Astrocyte (in vitro differentiated cells and primary cell): Measurements from ENCODE around the gene GLIPR2. TPM values are rescaled to one million over a fixed set of nuclear protein-coding genes. Genes with fewer than 3 reads are reported as not detected.

Source experiments
- DNase-seq: peaks from one replicate; pipeline ENCODE4 v3.0.0-alpha.2; 2010; ENCODE audit warnings: low read depth
- FAIRE-seq: peaks from 2 replicates; lab custom pipeline; 2011; peaks lifted over from hg19 to GRCh38; lab: Jason Lieb, UNC
- H2AFZ ChIP-seq: 2 replicates; pipeline ENCODE4 v1.6.0; 2012; ENCODE audit warnings: low read depth, low read length, inconsistent platforms
- H3K27ac ChIP-seq: 2 replicates; pipeline ENCODE4 v1.5.1; 2011; ENCODE audit warnings: low read depth, low read length, inconsistent platforms
- H3K27me3 ChIP-seq: 2 replicates; pipeline ENCODE4 v1.6.0; 2011; ENCODE audit warnings: low read length, inconsistent platforms; ENCODE audit not compliant: insufficient read depth
- H3K36me3 ChIP-seq: 2 replicates; pipeline ENCODE4 v1.5.1; 2011; ENCODE audit warnings: low read length, inconsistent platforms; ENCODE audit not compliant: insufficient read depth
- H3K4me1 ChIP-seq: 2 replicates; pipeline ENCODE4 v1.5.1; 2011; ENCODE audit warnings: low read length, inconsistent platforms; ENCODE audit not compliant: insufficient read depth
- H3K4me2 ChIP-seq: 2 replicates; pipeline ENCODE4 v1.6.0; 2012; ENCODE audit warnings: low read length, inconsistent platforms
- H3K4me3 ChIP-seq: 2 replicates; pipeline ENCODE4 v1.5.1; 2011; ENCODE audit warnings: low read depth, mild to moderate bottlenecking, low read length, inconsistent platforms; ENCODE audit not compliant: insufficient read depth
- H3K79me2 ChIP-seq: 2 replicates; pipeline ENCODE4 v1.6.0; 2012; ENCODE audit warnings: mild to moderate bottlenecking, low read length, inconsistent platforms; ENCODE audit not compliant: insufficient read depth
- H3K9ac ChIP-seq: 2 replicates; pipeline ENCODE4 v1.6.0; 2012; ENCODE audit warnings: mild to moderate bottlenecking, low read length, inconsistent platforms
- H3K9me3 ChIP-seq: 2 replicates; pipeline ENCODE4 v1.5.1; 2012; ENCODE audit warnings: low read depth, mild to moderate bottlenecking, low read length, inconsistent platforms; ENCODE audit not compliant: insufficient read depth
- H4K20me1 ChIP-seq: 2 replicates; pipeline ENCODE4 v1.6.0; 2012; ENCODE audit warnings: low read length, inconsistent platforms; ENCODE audit not compliant: insufficient read depth
- H3K27ac Mint-ChIP-seq: one replicate; pipeline ENCODE4 v1.8.0; 2021; ENCODE audit warnings: mild to moderate bottlenecking, mixed read lengths; ENCODE audit not compliant: unreplicated experiment
- H3K27me3 Mint-ChIP-seq: one replicate; pipeline ENCODE4 v1.8.0; 2021; ENCODE audit warnings: low read depth, mixed read lengths; ENCODE audit not compliant: unreplicated experiment
- H3K36me3 Mint-ChIP-seq: one replicate; pipeline ENCODE4 v1.8.0; 2021; ENCODE audit warnings: low read depth, mixed read lengths; ENCODE audit not compliant: unreplicated experiment
- H3K4me1 Mint-ChIP-seq: one replicate; pipeline ENCODE4 v1.8.0; 2021; ENCODE audit warnings: low read depth, mixed read lengths; ENCODE audit not compliant: unreplicated experiment
- H3K4me3 Mint-ChIP-seq: one replicate; pipeline ENCODE4 v1.8.0; 2021; ENCODE audit warnings: mild to moderate bottlenecking, moderate library complexity, mixed read lengths; ENCODE audit not compliant: unreplicated experiment
- H3K9me3 Mint-ChIP-seq: one replicate; pipeline ENCODE4 v1.8.0; 2021; ENCODE audit warnings: mild to moderate bottlenecking, mixed read lengths; ENCODE audit not compliant: unreplicated experiment
- CTCF ChIP-seq: IDR thresholded peaks from 2 replicates; pipeline ENCODE4 v1.5.1; 2011; ENCODE audit warnings: low read depth, mild to moderate bottlenecking, inconsistent platforms, low read length, moderate library complexity; ENCODE audit not compliant: insufficient read depth
- EZH2 ChIP-seq: IDR thresholded peaks from 2 replicates; pipeline ENCODE4 v1.6.1; 2012; ENCODE audit warnings: mild to moderate bottlenecking, low read length, inconsistent platforms; ENCODE audit not compliant: insufficient read depth
- total RNA-seq: library from RNA; stranded (reverse); gene quantifications from 2 replicates; pipeline ENCODE4 v1.2.1, GENCODE V29; 2021

GLIPR2 gene
- total RNA-seq, 1 donor from 2014 or later, result 150 TPM

- H2AFZ ChIP-seq, result no peak overlapping the region
- H3K9me3 ChIP-seq, result no peaks in the 10 kb centered on the region
- peaks cover 58% of the 10 kb centered on the region for H3K79me2 ChIP-seq
- no peak for FAIRE-seq
- no peaks in the 10 kb centered on the region for H3K27me3 ChIP-seq
- no peak for TF ChIP-seq EZH2
- no peak for TF ChIP-seq CTCF
- H4K20me1 ChIP-seq, result peaks cover 65% of the 10 kb centered on the region
- DNase-seq, result no peak
- H3K4me2 ChIP-seq, result peak overlapping the region; percentile 99
- Mint-ChIP-seq H3K36me3 (peaks cover 27% of the 10 kb centered on the region), H3K27ac (no peak overlapping the region), H3K27me3 (no peaks in the 10 kb centered on the region), H3K4me3 (peak overlapping the region; percentile 96), H3K9me3 (peaks cover 2% of the 10 kb centered on the region), H3K4me1 (peaks cover 58% of the 10 kb centered on the region)
- no peak overlapping the region for H3K4me3 ChIP-seq
- H3K36me3 ChIP-seq, result no peaks in the 10 kb centered on the region
- H3K9ac ChIP-seq, result no peak overlapping the region
- H3K4me1 ChIP-seq, result peaks cover 26% of the 10 kb centered on the region
- H3K27ac ChIP-seq, result no peak overlapping the region
These were observed 2.4 kb downstream of the GLIPR2 start for GRCh38 chr9:36138901-36139300.

GRCh38 chr9:36140086-36141084, 3.9 kb downstream of the GLIPR2 start:
- Histone ChIP-seq H3K79me2 (peaks cover 72% of the 10 kb centered on the region), H3K4me2 (no peak overlapping the region), H3K27ac (no peak overlapping the region), H3K9ac (no peak overlapping the region), H3K9me3 (no peaks in the 10 kb centered on the region), H2AFZ (no peak overlapping the region), H4K20me1 (peaks cover 73% of the 10 kb centered on the region), H3K4me3 (no peak overlapping the region), H3K4me1 (peaks cover 26% of the 10 kb centered on the region), H3K27me3 (no peaks in the 10 kb centered on the region), H3K36me3 (no peaks in the 10 kb centered on the region)
- peaks cover 3% of the 10 kb centered on the region for H3K9me3 Mint-ChIP-seq
- TF ChIP-seq CTCF, result no peak
- TF ChIP-seq EZH2, result no peak
- H3K4me1 Mint-ChIP-seq, result peaks cover 61% of the 10 kb centered on the region
- H3K27ac Mint-ChIP-seq, result peak overlapping the region; percentile 48
- H3K4me3 Mint-ChIP-seq, result peak overlapping the region; percentile 17
- H3K27me3 Mint-ChIP-seq, result no peaks in the 10 kb centered on the region
- FAIRE-seq (no peak), DNase-seq (no peak)
- peaks cover 40% of the 10 kb centered on the region for H3K36me3 Mint-ChIP-seq

GRCh38 chr9:36141288-36141687, 4.8 kb downstream of the GLIPR2 start:
- Histone ChIP-seq H3K79me2 (peaks cover 75% of the 10 kb centered on the region), H3K27ac (no peak overlapping the region), H3K9me3 (no peaks in the 10 kb centered on the region), H3K9ac (no peak overlapping the region), H2AFZ (no peak overlapping the region), H3K4me3 (no peak overlapping the region), H3K4me2 (no peak overlapping the region), H3K27me3 (no peaks in the 10 kb centered on the region), H4K20me1 (peaks cover 78% of the 10 kb centered on the region), H3K4me1 (peaks cover 19% of the 10 kb centered on the region), H3K36me3 (no peaks in the 10 kb centered on the region)
- H3K4me1 Mint-ChIP-seq, result peaks cover 57% of the 10 kb centered on the region
- DNase-seq (no peak), FAIRE-seq (no peak)
- H3K9me3 Mint-ChIP-seq, result peaks cover 11% of the 10 kb centered on the region
- H3K36me3 Mint-ChIP-seq, result peaks cover 49% of the 10 kb centered on the region
- TF ChIP-seq EZH2 (no peak), CTCF (peak; percentile 20)
- H3K4me3 Mint-ChIP-seq, result no peak overlapping the region
- no peaks in the 10 kb centered on the region for H3K27me3 Mint-ChIP-seq
- H3K27ac Mint-ChIP-seq, result no peak overlapping the region
